ENCODE results near the gene TRIM42.

TRIM42 gene

GRCh38 chr3:140677764-140678163 lies at the start of gene TRIM42:
TRIM42 (plus strand) TSS chr3:140678064; CDS start chr3:140678230, 166 bp downstream.
- DNase-seq = no peak

DNA sequence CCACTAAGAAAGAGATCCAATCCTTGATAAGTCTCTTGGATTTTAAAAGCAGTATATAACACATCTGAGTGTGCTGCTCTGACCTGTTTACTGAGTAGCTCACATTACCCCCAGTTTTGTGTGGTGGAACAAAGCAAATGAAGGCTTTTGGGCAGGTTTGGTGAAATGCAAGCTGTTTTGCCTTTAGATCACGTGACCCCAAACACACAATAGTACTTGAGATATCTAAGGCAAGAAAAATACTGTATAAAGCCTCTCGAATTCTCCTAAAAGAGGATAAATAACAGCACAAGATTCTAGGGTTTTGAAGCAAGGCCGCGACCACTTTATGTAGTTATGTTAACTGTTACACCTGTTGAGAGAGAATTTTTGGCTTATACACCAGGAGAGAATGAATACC lies 49.3 kb upstream of the TRIM42 start:
- DNase-seq = no peak

DNA sequence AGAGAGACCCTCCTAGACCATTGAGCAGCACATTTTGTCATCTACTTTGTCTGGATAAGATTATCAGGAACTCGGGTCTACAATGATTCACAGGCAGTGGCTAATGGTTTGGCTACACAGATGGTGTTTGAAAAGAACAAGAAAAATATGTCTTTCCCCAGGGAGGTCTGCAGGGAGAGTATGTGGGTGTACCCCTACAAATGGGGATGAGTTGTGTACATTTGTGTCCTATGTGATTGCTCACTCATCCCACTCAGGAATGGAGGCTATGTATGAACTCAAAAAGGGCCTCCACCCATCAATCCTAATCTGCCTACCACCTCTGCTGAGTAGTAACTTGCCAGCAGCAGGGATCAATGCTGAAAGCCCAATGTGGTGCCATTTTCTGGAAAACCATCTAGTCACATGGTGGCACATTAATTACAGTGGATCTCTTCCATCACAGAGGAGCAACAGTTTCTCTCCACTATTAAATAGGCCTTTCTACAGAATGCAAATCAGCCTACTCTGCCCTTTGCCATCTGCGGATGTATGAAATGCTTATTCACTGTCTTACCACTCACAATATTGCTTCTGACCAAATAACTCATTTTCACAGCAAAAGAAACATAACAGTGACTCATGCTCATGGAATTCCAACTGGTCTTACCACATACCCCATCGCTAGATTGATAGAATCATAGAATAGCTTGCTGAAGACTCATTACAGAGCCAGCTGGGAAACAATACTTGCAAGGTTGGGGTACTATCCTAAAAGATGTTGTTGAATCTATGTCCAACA lies 48.3 kb upstream of the TRIM42 start:
- no peak for DNase-seq

DNA sequence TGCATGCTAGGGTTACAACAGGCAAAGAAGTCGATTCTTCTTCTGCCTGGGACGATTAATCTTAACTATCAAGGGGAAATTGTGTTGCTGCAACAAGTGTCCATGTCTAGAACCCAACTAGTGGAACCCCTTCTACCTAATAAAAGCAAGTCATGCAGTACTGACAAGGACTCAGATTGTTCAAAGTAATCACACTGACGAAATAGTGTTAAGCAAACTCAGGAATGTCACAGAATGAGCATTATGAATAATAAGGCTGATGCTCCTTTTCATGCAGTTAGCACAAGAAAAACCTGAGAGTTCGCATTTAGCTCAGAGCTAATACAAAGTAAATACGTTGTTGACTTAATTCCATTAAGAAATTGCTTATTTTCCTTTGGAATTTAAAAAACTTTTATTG lies 47.5 kb upstream of the TRIM42 start:
- no peak for DNase-seq

DNA sequence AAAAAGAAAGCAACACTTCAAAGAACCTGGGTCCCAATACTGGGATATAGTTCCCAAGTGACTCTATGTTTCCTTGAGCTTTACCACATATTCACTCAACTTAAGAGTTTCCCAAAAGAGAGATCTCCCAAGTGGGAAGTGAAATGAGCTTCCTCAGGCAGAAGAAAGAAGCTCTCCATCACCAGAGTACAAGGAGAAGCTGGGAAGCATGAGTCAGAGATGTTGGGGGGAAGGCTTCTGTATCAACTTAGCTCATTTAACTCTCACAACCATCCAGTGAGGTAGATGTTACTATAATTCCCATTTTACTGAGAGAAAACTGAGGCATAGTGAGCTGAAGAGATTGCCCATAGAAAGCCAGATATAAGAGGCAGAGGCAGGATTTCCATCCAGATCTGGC lies 47.0 kb upstream of the TRIM42 start:
- DNase-seq = no peak

GRCh38 chr3:140635276-140635675 lies 42.6 kb upstream of the TRIM42 start:
- no peak for DNase-seq

DNA sequence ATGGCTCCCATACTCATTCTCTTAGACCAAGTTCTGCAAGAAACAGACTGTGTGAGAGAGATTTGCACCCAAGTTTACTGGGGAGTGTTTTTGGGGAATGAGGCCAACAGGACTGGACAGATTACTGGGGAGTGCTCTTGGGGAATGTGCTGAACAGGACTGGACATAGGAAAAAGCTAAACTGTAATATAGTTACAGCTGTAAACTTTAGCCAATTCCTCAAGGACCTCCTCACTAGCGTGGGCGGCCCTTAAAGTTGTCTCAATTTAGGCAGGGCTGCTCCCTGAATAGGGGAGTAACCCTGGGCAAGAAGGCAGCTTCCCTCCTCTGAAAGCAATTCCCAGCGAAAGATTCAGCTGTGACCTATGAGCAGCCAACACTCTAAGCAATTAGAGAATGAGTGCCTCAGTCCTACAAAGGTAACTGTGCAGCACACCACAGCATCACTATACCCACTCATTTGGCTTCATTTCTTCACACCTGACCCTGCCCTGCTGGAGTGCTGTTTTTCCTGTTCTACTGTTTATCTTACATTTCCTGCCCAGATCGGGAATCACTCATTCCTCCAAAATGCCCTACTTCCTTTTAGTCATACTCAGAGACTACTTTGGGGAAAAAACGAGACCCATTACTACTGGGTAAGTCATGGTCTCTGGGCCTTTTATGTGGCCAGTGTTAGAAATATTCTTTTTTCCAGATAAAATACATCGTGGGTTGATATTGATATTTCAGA lies 41.3 kb upstream of the TRIM42 start:
- DNase-seq = no peak

GRCh38 chr3:140651287-140651686 lies 26.6 kb upstream of the TRIM42 start:
- no peak for DNase-seq

DNA sequence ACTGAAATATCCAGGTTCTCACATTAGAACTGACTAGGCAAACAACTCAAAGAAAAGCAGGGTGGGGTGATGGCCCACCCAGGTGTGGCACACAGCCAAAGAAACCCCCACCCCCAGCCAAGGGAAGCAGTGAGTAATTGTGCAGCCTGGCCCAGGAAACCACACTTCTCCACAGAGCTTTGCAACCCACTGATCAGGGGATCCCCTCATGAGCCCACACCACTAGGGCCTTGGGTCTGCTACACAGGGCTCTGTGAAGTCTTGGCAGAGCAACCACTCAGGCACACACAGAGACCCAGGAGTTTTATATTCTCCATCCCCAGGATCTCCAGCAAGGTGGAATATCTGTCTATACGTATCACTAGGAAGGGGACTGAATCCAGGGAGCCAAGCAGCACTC lies 22.2 kb upstream of the TRIM42 start:
- no peak for DNase-seq

DNA sequence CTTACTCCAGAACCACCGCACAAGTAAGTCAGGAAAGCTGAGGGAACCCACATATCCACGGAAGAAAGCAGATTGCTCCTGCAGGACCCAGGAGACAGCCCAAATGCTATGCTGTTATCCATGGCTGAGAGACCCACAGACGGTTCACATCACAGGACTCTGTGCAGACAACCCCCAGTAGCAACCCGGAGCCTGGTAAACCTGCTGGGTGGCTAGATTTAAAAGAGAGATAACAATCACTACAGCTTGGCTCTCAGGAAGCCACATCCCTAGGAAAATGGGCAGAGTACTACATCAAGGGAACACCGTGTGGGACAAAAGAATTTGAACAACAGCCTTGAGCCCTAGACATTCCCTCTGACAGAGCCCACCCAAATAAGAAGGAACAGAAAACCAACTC lies 13.8 kb upstream of the TRIM42 start:
- DNase-seq = no peak

- no peak for DNase-seq
Observed at GRCh38 chr3:140682586-140682985, 4.7 kb downstream of the TRIM42 start.

- no peak for DNase-seq
Observed at GRCh38 chr3:140686128-140686527, 8.3 kb downstream of the TRIM42 start.

DNA sequence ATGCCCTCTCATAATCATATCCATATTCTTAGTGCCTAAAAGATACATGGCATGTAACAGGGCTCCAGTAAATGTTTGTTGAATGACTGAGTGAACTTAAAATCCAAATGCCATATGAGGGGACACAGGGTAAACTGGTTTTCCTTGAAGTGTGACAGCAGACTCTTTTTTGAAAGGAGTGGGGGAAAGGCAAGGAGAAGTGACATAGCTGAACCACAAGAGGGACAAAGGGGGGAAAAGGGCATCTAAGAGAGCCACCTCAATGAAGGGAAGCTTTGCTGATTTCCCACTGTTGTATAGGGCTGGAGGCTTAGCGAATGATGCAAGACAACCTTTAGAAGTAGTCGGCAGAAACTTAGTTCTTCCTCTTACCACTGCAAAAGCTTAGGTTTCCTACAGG lies 9.1 kb downstream of the TRIM42 start:
- DNase-seq = no peak

DNA sequence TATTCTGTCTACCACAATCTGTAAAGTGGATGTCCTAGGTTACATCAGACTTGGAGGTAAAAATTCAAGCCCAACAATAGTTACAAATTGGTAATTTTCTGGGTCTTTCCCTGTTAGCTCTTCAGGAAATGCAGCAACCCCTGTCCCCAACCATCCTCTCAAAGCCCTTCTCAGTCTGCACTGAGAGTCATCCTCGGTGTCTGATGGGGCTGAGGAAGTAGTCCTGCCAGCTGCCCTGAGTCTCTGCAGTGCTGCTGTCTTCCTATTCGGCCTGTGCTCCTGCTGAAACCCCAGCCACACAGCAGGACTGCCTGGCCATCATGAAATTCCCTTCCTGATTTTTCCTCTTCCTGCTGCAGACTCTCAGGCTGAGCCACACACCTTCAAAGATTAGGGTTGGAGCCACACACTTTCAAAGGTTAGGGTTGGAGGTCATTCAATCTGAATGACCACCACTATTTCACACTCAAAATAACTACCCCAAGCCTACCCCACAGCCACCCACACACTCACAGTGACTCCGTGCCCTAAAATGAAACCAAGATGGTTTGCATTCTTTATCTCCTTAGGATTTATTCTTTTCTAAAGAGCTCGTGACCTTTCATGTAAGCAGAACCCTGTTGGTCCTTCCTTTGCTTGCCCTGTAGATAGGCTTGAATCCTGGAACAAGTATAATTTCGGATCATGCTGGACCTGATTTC lies 17.6 kb downstream of the TRIM42 start:
- DNase-seq = no peak

DNA sequence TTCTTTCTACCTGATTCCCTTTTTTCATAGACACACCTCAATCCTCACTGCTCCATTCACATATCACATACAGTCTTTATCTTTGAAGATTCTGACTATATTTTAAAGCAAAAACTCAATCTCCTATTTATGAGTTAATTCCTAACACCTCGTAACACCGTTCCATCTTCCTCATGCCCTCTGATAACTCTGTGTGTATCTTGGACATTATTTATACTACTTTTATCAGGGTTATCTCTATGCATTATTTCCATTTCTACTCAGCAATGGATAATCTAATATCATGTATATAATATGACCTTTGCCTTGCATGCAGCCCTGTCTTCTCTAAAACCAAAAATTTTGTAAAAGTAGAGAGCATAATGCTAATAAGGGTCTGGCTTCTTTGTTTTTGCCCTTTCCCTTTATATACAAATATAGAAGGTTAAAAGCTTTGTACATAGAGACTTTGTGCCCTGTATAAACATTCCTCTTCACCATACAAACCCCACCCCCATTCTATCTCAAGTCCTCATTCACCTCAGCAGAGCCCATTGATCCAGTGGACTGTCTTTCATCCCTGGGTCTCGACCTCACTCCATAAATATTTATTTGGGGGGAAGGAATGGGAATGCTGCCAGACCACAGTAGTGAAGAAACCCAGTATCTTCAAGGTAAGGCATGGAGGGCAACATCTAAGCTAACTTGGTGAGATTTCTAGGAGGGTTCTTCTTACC lies 21.8 kb downstream of the TRIM42 start:
- no peak for DNase-seq

- DNase-seq = no peak
Observed at GRCh38 chr3:140702281-140702680, 24.4 kb downstream of the TRIM42 start.

DNA sequence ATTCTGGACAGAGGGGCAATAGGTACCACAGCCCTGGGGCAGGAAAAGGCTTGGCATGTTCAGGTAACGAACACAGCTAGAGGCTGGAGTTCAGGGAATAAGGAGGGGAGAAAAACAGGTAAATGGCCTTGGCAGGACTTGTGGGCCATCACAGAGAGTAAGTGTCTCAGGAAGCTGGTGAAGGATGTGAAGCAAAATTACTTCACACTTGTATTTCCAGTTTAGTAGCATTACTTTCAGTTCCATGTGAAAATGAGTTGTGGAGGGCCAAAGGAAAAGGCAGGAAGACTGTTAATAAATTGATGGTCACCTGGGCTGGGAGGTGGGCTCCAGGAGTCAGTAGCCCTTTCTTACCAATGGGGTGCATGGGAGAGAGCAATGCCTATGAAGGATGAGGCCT lies 25.6 kb downstream of the TRIM42 start:
- no peak for DNase-seq

- DNase-seq = no peak
Observed at GRCh38 chr3:140704733-140705132, 26.9 kb downstream of the TRIM42 start.

DNA sequence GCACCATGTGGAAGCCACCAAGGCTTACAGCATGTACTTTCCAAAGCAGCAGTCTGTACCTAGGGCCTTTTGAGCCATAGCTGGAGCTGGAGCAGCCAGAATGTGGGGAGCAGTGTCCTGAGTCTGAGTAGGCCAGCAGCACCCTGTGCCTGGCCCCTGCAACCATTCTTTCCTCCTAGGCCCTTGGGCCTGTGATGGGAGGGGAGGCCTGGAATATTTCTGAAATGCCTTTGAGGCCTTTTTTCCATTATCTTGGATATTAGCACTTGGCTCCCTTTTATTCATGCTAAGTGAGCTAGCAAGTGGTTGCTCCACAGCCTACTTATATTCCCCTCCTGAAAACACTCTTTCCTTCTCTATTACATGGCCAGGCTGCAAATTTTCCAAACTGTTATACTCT lies 28.1 kb downstream of the TRIM42 start:
- no peak for DNase-seq

- DNase-seq = no peak
Observed at GRCh38 chr3:140706360-140706759, 28.5 kb downstream of the TRIM42 start.

- no peak for DNase-seq
Observed at GRCh38 chr3:140708815-140709214, 31.0 kb downstream of the TRIM42 start.

DNA sequence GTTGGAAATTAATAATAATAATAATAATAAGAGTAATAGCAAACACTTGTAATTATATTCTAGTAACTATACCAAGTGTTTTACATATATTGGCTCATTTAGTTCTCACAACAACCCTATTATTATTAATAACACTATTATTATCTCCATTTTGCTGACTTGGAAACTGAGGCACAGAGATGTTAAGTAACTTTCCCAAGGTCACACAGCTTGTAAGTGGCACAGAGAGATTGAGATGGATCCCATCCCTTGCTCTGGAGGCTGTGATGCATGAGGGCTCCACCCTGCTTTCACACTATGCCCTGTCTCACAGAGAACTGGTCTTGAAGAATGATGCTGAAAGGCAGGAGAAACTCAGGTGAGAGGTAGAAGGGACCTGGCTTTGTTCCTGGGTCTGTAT lies 31.9 kb downstream of the TRIM42 start:
- no peak for DNase-seq

- no peak for DNase-seq
Observed at GRCh38 chr3:140710711-140711389, 33.0 kb downstream of the TRIM42 start.

All from DMS79 (cell line).